ENCODE data around the gene C18orf32. TPM values are rescaled to one million over a fixed set of nuclear protein-coding genes. Genes with fewer than 3 reads are reported as not detected.

C18orf32 gene
- total and polyA plus RNA-seq, 2 of the 13 experiments (the other 11 are each of a cell fraction or from before 2014, with no cell fraction given) = 17.6 to 20.6 TPM

DNA sequence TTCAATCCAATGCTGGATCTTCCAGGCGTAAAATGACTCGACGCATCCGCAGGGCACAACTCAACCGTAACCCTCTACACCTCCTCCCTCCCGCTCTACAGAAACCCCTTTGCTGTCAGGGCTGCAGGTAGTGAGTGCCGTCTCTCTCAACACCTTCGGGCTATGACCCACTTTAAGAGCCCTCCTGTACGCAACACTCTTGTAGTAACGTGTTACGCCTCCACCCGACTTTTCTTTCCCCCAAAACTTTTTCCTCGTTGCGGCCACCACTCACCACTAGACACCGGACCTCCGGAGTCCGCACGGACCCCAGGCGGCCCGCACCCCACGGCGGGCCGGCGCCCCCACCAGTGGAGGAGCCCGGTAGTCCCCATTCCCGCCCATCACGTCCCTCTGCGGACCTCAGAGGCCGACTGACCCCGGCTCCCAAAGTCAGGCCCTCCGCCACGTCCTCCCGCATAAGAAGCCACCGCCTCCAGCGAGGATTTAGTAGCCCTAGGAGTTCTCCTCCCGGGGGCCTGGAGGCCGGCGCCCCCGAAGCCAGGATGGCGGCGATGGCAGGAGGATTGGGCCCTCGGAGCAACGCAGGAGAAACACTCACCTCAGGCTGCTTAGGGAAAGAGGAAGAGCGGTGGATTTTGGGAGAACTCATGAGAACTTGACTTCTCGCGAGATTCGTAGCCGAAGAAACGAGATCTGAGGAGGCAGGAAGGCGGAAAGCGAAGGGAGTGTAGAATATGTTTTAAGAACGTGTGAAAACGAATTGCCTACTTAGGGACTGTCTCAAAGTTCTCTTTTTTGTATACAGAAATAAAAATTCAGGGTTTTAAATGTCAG lies 5.0 kb upstream of the C18orf32 start, which contains the start of gene RPL17 (continued):
- TF ChIP-seq NFIB (CRISPR knock-in tag; IDR thresholded peaks at IDR 0.05; ENCODE audit: borderline replicate concordance) = no peak
- TF ChIP-seq STAG1 (CRISPR knock-in tag; IDR thresholded peaks at IDR 0.05) = no peak
- TF ChIP-seq ZNF644 (CRISPR knock-in tag; IDR thresholded peaks at IDR 0.05; ENCODE audit: low read depth) = no peak
- TF ChIP-seq ZFP36 (IDR thresholded peaks at IDR 0.05; ENCODE audit: borderline replicate concordance, low read depth, low read length, partially characterized antibody) = no peak
- TF ChIP-seq ZNF598 (CRISPR knock-in tag; IDR thresholded peaks at IDR 0.05; ENCODE audit: borderline replicate concordance) = no peak
- TF ChIP-seq THYN1 (CRISPR knock-in tag; IDR thresholded peaks at IDR 0.05; ENCODE audit: borderline replicate concordance, low read depth) = no peak
- TF ChIP-seq, protein P1, sequence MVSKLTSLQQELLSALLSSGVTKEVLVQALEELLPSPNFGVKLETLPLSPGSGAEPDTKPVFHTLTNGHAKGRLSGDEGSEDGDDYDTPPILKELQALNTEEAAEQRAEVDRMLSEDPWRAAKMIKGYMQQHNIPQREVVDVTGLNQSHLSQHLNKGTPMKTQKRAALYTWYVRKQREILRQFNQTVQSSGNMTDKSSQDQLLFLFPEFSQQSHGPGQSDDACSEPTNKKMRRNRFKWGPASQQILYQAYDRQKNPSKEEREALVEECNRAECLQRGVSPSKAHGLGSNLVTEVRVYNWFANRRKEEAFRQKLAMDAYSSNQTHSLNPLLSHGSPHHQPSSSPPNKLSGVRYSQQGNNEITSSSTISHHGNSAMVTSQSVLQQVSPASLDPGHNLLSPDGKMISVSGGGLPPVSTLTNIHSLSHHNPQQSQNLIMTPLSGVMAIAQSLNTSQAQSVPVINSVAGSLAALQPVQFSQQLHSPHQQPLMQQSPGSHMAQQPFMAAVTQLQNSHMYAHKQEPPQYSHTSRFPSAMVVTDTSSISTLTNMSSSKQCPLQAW (CRISPR knock-in tag; IDR thresholded peaks at IDR 0.05) = peak; percentile 78
- TF ChIP-seq, protein P2, sequence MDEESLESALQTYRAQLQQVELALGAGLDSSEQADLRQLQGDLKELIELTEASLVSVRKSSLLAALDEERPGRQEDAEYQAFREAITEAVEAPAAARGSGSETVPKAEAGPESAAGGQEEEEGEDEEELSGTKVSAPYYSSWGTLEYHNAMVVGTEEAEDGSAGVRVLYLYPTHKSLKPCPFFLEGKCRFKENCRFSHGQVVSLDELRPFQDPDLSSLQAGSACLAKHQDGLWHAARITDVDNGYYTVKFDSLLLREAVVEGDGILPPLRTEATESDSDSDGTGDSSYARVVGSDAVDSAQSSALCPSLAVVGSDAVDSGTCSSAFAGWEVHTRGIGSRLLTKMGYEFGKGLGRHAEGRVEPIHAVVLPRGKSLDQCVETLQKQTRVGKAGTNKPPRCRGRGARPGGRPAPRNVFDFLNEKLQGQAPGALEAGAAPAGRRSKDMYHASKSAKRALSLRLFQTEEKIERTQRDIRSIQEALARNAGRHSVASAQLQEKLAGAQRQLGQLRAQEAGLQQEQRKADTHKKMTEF (CRISPR knock-in tag; IDR thresholded peaks at IDR 0.05) = peak; percentile 90
- TF ChIP-seq, protein P3, sequence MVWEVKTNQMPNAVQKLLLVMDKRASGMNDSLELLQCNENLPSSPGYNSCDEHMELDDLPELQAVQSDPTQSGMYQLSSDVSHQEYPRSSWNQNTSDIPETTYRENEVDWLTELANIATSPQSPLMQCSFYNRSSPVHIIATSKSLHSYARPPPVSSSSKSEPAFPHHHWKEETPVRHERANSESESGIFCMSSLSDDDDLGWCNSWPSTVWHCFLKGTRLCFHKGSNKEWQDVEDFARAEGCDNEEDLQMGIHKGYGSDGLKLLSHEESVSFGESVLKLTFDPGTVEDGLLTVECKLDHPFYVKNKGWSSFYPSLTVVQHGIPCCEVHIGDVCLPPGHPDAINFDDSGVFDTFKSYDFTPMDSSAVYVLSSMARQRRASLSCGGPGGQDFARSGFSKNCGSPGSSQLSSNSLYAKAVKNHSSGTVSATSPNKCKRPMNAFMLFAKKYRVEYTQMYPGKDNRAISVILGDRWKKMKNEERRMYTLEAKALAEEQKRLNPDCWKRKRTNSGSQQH (CRISPR knock-in tag; IDR thresholded peaks at IDR 0.05; ENCODE audit: low read depth) = peak; percentile 90; the same call in 1 of the 2 replicates
- peak; percentile 71; the same call in 1 of the 2 replicates for TF ChIP-seq NFKB2 (CRISPR knock-in tag; IDR thresholded peaks at IDR 0.05; ENCODE audit: borderline replicate concordance)
- TF ChIP-seq, protein P4, sequence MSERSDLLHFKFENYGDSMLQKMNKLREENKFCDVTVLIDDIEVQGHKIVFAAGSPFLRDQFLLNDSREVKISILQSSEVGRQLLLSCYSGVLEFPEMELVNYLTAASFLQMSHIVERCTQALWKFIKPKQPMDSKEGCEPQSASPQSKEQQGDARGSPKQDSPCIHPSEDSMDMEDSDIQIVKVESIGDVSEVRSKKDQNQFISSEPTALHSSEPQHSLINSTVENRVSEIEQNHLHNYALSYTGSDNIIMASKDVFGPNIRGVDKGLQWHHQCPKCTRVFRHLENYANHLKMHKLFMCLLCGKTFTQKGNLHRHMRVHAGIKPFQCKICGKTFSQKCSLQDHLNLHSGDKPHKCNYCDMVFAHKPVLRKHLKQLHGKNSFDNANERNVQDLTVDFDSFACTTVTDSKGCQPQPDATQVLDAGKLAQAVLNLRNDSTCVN (CRISPR knock-in tag; IDR thresholded peaks at IDR 0.05; ENCODE audit: borderline replicate concordance) = peak; percentile 33; the same call in 1 of the 2 replicates
- peak; percentile 47; the same call in 1 of the 2 replicates for TF ChIP-seq AKAP8 (CRISPR knock-in tag; IDR thresholded peaks at IDR 0.05)
- TF ChIP-seq ZNF557 (CRISPR knock-in tag; IDR thresholded peaks at IDR 0.05) = 0 out of 2 replicates have a peak, but pooled peaks have one; percentile 74
- no peak for TF ChIP-seq SOX13 (IDR thresholded peaks at IDR 0.05)
- peak in 1 of 2 experiments; percentile 40; a peak in 1 of 4 replicates for TF ChIP-seq SOX13 (CRISPR knock-in tag; conservative IDR thresholded peaks at IDR 0.05 in 1 of 2, IDR thresholded peaks at IDR 0.05 in 1 of 2)
- peak; percentile 79; the same call in 1 of the 2 replicates for TF ChIP-seq HOXA9 (CRISPR knock-in tag; IDR thresholded peaks at IDR 0.05; ENCODE audit: borderline replicate concordance)
- peak; percentile 92 for TF ChIP-seq POGZ (CRISPR knock-in tag; IDR thresholded peaks at IDR 0.05)
- no peak for TF ChIP-seq ZNF660 (CRISPR knock-in tag; IDR thresholded peaks at IDR 0.05; ENCODE audit: borderline replicate concordance, low read depth)
- TF ChIP-seq ZNF234 (CRISPR knock-in tag; conservative IDR thresholded peaks at IDR 0.05) = no peak
- TF ChIP-seq, protein P5, sequence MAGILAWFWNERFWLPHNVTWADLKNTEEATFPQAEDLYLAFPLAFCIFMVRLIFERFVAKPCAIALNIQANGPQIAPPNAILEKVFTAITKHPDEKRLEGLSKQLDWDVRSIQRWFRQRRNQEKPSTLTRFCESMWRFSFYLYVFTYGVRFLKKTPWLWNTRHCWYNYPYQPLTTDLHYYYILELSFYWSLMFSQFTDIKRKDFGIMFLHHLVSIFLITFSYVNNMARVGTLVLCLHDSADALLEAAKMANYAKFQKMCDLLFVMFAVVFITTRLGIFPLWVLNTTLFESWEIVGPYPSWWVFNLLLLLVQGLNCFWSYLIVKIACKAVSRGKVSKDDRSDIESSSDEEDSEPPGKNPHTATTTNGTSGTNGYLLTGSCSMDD (CRISPR knock-in tag; IDR thresholded peaks at IDR 0.05) = 0 out of 2 replicates have a peak, but pooled peaks have one; percentile 21
- TF ChIP-seq HNRNPLL (IDR thresholded peaks at IDR 0.05; ENCODE audit: low read depth, low read length, poor library complexity, severe bottlenecking) = peak; percentile 70
- no peak for TF ChIP-seq CENPX (CRISPR knock-in tag; IDR thresholded peaks at IDR 0.05)

All from HepG2 (cell line).